GM12872 (cell line): ENCODE data around the gene LCT.

Experiments used
- CTCF ChIP-seq: IDR thresholded peaks from 3 replicates; pipeline ENCODE4 v1.5.1; 2011; ENCODE audit warnings: low read depth, mild to moderate bottlenecking, low read length, moderate library complexity; ENCODE audit not compliant: insufficient read depth

The LCT gene

GRCh38 chr2:135836596-135837270 is at the start of gene LCT:
Gene LCT, minus strand, starts transcription at chr2:135837184. Its CDS starts 15 bp downstream, at chr2:135837169.
- TF ChIP-seq CTCF, result no peak

GRCh38 chr2:135885709-135886108 is 48.7 kb upstream of the LCT start:
- no peak for TF ChIP-seq CTCF

GRCh38 chr2:135882415-135882814 is 45.4 kb upstream of the LCT start:
- TF ChIP-seq CTCF, result no peak

GRCh38 chr2:135876066-135876711 is 39.2 kb upstream of the LCT start, which contains the start of gene MCM6:
Gene MCM6, minus strand, starts transcription at chr2:135876443. Its CDS starts 78 bp downstream, at chr2:135876365.
- no peak for TF ChIP-seq CTCF

GRCh38 chr2:135875491-135876065 is 38.6 kb upstream of the LCT start:
- TF ChIP-seq CTCF, result no peak

GRCh38 chr2:135874777-135875365 is 37.9 kb upstream of the LCT start:
- no peak for TF ChIP-seq CTCF

GRCh38 chr2:135870571-135870970 is 33.6 kb upstream of the LCT start:
- TF ChIP-seq CTCF, result no peak
